WTC11 (cell line): ENCODE measurements around the gene CARD9. TPM values are rescaled to one million over a fixed set of nuclear protein-coding genes. Genes with fewer than 3 reads are reported as not detected.
A peak's percentile ranks its signal among the peaks of the same experiment; 100 is the strongest.

ENCODE experiments used
- ATAC-seq: fragments of 200-7000 bp; cut with Tn5 transposase; 2 replicates; pipeline ENCODE4 v1.10.0; 2021; ENCODE audit warnings: mild to moderate bottlenecking, moderate library complexity
- CTCF ChIA-PET: fragments of 300-600 bp; sonication (Branson Sonifier 250); formaldehyde crosslinking; loops from one replicate; lab custom pipeline; 2021; ENCODE audit warnings: antibody characterized with exemption; lab: Charles Lee
- POLR2A ChIA-PET: fragments of 350-600 bp; sonication (Branson Sonifier 250); formaldehyde crosslinking; loops from one replicate; lab custom pipeline; 2021; ENCODE audit warnings: antibody characterized with exemption; lab: Charles Lee
- DNase-seq: peaks from one replicate; pipeline ENCODE4 v3.0.0; 2021; ENCODE audit warnings: low spot score
- H3K27ac Mint-ChIP-seq: 2 replicates; pipeline ENCODE4 v1.8.0; 2021; ENCODE audit warnings: mixed read lengths
- H3K27me3 Mint-ChIP-seq: 2 replicates; pipeline ENCODE4 v1.8.0; 2021; ENCODE audit warnings: low read depth, mild to moderate bottlenecking, moderate library complexity, mixed read lengths
- H3K36me3 Mint-ChIP-seq: 2 replicates; pipeline ENCODE4 v1.8.0; 2021; ENCODE audit warnings: mixed read lengths
- H3K4me1 Mint-ChIP-seq: 2 replicates; pipeline ENCODE4 v1.8.0; 2022; ENCODE audit warnings: mixed read lengths
- H3K4me3 Mint-ChIP-seq: 2 replicates; pipeline ENCODE4 v1.8.0; 2021; ENCODE audit warnings: mild to moderate bottlenecking, moderate library complexity, mixed read lengths
- H3K9me3 Mint-ChIP-seq: 2 replicates; pipeline ENCODE4 v1.8.0; 2021; ENCODE audit warnings: mixed read lengths
- CBFB ChIP-seq: sonication (generic); formaldehyde crosslinking; IDR thresholded peaks from 2 replicates; pipeline ENCODE4 v1.8.1; 2022; ENCODE audit warnings: mild to moderate bottlenecking, low read depth, missing genetic modification reagents
- EMX1 ChIP-seq: fragments of 250-450 bp; sonication (Bioruptor Pico); IDR thresholded peaks from 2 replicates; pipeline ENCODE4 v1.8.0; 2021; ENCODE audit warnings: mild to moderate bottlenecking
- IRF2 ChIP-seq: sonication (generic); formaldehyde crosslinking; IDR thresholded peaks from 2 replicates; pipeline ENCODE4 v1.8.0; 2022; ENCODE audit warnings: low read depth, missing genetic modification reagents, borderline replicate concordance
- MYBL2 ChIP-seq: sonication (generic); formaldehyde crosslinking; IDR thresholded peaks from 2 replicates; pipeline ENCODE4 v1.8.1; 2023; ENCODE audit warnings: mild to moderate bottlenecking, moderate library complexity, missing genetic modification reagents
- RELA ChIP-seq: sonication (generic); formaldehyde crosslinking; IDR thresholded peaks from 2 replicates; pipeline ENCODE4 v1.8.1; 2022; ENCODE audit warnings: missing genetic modification reagents, mild to moderate bottlenecking, borderline replicate concordance
- SMAD3 ChIP-seq: sonication (generic); formaldehyde crosslinking; IDR thresholded peaks from 2 replicates; pipeline ENCODE4 v1.8.0; 2022; ENCODE audit warnings: missing genetic modification reagents, mild to moderate bottlenecking, borderline replicate concordance
- SP1 ChIP-seq: sonication (generic); formaldehyde crosslinking; conservative IDR thresholded peaks from 2 replicates; pipeline ENCODE4 v1.8.1; 2022; ENCODE audit warnings: missing genetic modification reagents
- TEAD1 ChIP-seq: sonication (generic); formaldehyde crosslinking; IDR thresholded peaks from 2 replicates; pipeline ENCODE4 v1.8.0; 2022; ENCODE audit warnings: mild to moderate bottlenecking, missing genetic modification reagents
- TEAD4 ChIP-seq: sonication (generic); formaldehyde crosslinking; IDR thresholded peaks from 2 replicates; pipeline ENCODE4 v1.8.0; 2022; ENCODE audit warnings: mild to moderate bottlenecking, missing genetic modification reagents
- ZNF121 ChIP-seq: sonication (generic); formaldehyde crosslinking; IDR thresholded peaks from 2 replicates; pipeline ENCODE4 v1.8.0; 2023; ENCODE audit warnings: missing genetic modification reagents
- ZNF232 ChIP-seq: sonication (generic); formaldehyde crosslinking; IDR thresholded peaks from 2 replicates; pipeline ENCODE4 v1.8.0; 2022; ENCODE audit warnings: mild to moderate bottlenecking, missing genetic modification reagents
- ZNF263 ChIP-seq: sonication (generic); formaldehyde crosslinking; IDR thresholded peaks from 2 replicates; pipeline ENCODE4 v1.8.1; 2022; ENCODE audit warnings: low read depth, mild to moderate bottlenecking, moderate library complexity, missing genetic modification reagents
- ZNF416 ChIP-seq: fragments of 250-450 bp; sonication (Bioruptor Pico); IDR thresholded peaks from 2 replicates; pipeline ENCODE4 v1.9.0; 2021; ENCODE audit warnings: mild to moderate bottlenecking, inconsistent platforms
- total RNA-seq: library from RNA; stranded (reverse); gene quantifications from 3 replicates; pipeline ENCODE4 v1.2.3, GENCODE V29; 2021
- TF ChIP-seq, protein P1 (sequence below): fragments of 250-450 bp; sonication (Bioruptor Pico); IDR thresholded peaks from 2 replicates; pipeline ENCODE4 v1.8.0; 2021; ENCODE audit warnings: mild to moderate bottlenecking
- TF ChIP-seq, protein P2 (sequence below): fragments of 250-450 bp; sonication (Bioruptor Pico); IDR thresholded peaks from 2 replicates; pipeline ENCODE4 v1.9.0; 2021; ENCODE audit warnings: moderate library complexity, mild to moderate bottlenecking, inconsistent platforms, borderline replicate concordance
- TF ChIP-seq, protein P3 (sequence below): sonication (generic); formaldehyde crosslinking; IDR thresholded peaks from 2 replicates; pipeline ENCODE4 v1.8.1; 2023; ENCODE audit warnings: mild to moderate bottlenecking, missing genetic modification reagents, borderline replicate concordance
- TF ChIP-seq, protein P4 (sequence below): sonication (generic); formaldehyde crosslinking; IDR thresholded peaks from 2 replicates; pipeline ENCODE4 v1.8.1; 2022; ENCODE audit warnings: mild to moderate bottlenecking, moderate library complexity, missing genetic modification reagents
- TF ChIP-seq, protein P5 (sequence below): sonication (generic); formaldehyde crosslinking; IDR thresholded peaks from 2 replicates; pipeline ENCODE4 v1.8.0; 2023; ENCODE audit warnings: missing genetic modification reagents, mild to moderate bottlenecking, borderline replicate concordance

CARD9 gene
- total RNA-seq, 1 experiment from 2014 or later: 0.96 TPM

DNA sequence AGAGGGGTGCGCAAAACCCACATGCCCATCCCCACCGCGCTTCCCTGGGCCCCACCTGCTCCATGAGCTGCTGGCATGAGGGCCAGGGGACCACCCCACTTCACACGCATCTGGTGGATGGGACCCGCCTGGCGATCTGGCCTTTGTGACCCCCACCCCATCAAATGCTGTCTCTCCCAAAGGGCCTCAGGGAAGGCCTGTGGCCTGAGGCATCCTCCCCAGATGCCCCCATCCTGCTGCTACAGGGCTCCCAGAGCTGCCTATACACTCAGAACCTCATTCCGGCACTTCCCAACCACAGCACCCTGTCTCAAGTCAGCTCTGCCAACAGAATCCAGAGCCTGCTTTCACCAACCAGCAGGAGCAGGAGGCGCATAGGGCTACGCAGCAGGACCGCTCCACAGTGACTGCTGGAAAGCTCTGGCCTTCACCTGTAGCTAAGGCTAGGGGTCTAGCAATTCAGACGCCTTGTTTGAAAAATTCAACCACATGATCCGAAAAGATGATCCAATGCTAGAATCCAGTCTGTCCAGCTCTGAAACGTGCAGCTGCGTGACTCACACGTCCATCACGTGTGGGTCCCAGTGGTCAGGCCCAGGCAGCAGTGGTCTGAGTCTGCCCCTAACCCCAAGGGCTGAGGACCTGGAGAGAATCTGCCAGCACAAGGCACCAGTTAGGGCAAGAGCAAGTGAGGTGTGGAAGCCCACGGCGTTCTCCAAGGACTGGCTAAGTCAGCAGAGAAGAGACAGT, 27.9 kb upstream of the CARD9 start:
- DNase-seq (no peak), ATAC-seq (no peak)
- TF ChIP-seq, protein P1, sequence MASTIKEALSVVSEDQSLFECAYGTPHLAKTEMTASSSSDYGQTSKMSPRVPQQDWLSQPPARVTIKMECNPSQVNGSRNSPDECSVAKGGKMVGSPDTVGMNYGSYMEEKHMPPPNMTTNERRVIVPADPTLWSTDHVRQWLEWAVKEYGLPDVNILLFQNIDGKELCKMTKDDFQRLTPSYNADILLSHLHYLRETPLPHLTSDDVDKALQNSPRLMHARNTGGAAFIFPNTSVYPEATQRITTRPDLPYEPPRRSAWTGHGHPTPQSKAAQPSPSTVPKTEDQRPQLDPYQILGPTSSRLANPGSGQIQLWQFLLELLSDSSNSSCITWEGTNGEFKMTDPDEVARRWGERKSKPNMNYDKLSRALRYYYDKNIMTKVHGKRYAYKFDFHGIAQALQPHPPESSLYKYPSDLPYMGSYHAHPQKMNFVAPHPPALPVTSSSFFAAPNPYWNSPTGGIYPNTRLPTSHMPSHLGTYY (CRISPR knock-in tag): no peak
- TF ChIP-seq, protein P2, sequence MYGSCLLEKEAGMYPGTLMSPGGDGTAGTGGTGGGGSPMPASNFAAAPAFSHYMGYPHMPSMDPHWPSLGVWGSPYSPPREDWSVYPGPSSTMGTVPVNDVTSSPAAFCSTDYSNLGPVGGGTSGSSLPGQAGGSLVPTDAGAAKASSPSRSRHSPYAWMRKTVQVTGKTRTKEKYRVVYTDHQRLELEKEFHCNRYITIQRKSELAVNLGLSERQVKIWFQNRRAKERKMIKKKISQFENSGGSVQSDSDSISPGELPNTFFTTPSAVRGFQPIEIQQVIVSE (CRISPR knock-in tag): no peak
- TF ChIP-seq IRF2: no peak
- peaks cover 9% of the 10 kb centered on the region for H3K4me1 Mint-ChIP-seq
- ChIA-PET CTCF (interaction anchor here (0.6 to 2.1 kb wide), 18 partner anchors 8 to 285 kb away, joined by 3 to 18 read pairs (median 4); partner anchors contain the start of genes DNLZ, ENTR1 and PMPCA), POLR2A (interaction anchor here (0.7 to 1.5 kb wide), 3 partner anchors 8 to 57 kb away, joined by 3 to 4 read pairs (median 3); no protein-coding TSS in a partner anchor)
- H3K9me3 Mint-ChIP-seq: no peaks in the 10 kb centered on the region
- no peaks in the 10 kb centered on the region for H3K27me3 Mint-ChIP-seq
- peaks cover 45% of the 10 kb centered on the region for H3K36me3 Mint-ChIP-seq
- peak overlapping the region; percentile 65; the same call in 1 of the 2 replicates for H3K27ac Mint-ChIP-seq
- no peak overlapping the region for H3K4me3 Mint-ChIP-seq

DNA sequence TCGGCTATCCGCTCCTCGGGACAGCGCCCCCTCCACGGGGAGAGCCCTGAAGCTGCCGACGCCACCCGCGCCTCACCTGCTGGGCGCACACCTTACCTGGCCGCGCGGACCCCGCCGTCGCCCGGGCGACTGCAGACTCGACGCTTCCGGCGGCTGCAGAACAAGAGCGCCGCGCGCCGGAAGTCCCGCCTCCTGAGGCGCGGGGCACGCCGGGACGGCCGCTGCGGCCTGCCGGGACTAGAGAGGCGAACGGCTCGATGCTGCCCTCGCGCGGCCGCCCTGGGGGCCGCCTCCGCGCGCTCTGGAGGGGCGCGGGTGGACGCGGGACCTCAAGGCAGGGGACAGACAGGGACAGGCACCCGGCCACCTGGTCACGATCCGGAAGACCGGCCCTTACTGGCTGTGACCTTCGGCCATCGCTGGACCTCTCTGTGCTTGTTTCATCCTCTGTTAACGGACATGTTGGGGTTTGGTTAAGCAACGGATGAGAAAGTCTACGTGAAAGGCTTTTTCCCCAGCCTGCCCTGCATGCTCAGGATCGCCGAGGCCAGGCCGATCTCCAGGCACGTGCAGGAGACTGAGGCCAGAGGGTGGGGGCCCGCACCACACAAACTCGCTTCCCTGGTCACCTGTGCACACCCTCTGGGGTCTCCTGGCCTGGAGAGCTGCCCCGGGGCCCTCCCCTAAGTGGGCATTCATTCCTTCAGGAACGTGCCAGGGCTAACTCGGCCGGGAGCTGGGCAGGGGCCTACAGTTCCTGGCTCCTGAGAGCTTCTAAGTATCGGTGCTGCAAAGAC, 26.8 kb upstream of the CARD9 start, which contains the start of gene SNAPC4:
Gene SNAPC4 (minus strand): TSS at position 133 of the 797 bp plus-strand sequence. CDS start 1,742 bp downstream, outside the sequence.
- Mint-ChIP-seq H3K27ac (peak within 1 kb of the TSS; percentile 90), H3K36me3 (peaks cover 38% of the 10 kb centered on the region), H3K4me3 (peak within 1 kb of the TSS; percentile 88), H3K27me3 (no peaks in the 10 kb centered on the region), H3K9me3 (no peaks in the 10 kb centered on the region), H3K4me1 (peaks cover 9% of the 10 kb centered on the region)
- DNase-seq (peak; percentile 91), ATAC-seq (peak; percentile 89)
- POLR2A ChIA-PET: interaction anchor here (0.7 to 1.5 kb wide), 3 partner anchors 10 to 58 kb away, joined by 3 to 4 read pairs (median 3); no protein-coding TSS in a partner anchor
- CTCF ChIA-PET: interaction anchor here (0.6 to 2.1 kb wide), 17 partner anchors 9 to 286 kb away, joined by 3 to 18 read pairs (median 4); partner anchors contain the start of genes DNLZ, ENTR1 and PMPCA
- 0 out of 2 replicates have a peak, but pooled peaks have one; percentile 22 for TF ChIP-seq ZNF416
- TF ChIP-seq, protein P3, sequence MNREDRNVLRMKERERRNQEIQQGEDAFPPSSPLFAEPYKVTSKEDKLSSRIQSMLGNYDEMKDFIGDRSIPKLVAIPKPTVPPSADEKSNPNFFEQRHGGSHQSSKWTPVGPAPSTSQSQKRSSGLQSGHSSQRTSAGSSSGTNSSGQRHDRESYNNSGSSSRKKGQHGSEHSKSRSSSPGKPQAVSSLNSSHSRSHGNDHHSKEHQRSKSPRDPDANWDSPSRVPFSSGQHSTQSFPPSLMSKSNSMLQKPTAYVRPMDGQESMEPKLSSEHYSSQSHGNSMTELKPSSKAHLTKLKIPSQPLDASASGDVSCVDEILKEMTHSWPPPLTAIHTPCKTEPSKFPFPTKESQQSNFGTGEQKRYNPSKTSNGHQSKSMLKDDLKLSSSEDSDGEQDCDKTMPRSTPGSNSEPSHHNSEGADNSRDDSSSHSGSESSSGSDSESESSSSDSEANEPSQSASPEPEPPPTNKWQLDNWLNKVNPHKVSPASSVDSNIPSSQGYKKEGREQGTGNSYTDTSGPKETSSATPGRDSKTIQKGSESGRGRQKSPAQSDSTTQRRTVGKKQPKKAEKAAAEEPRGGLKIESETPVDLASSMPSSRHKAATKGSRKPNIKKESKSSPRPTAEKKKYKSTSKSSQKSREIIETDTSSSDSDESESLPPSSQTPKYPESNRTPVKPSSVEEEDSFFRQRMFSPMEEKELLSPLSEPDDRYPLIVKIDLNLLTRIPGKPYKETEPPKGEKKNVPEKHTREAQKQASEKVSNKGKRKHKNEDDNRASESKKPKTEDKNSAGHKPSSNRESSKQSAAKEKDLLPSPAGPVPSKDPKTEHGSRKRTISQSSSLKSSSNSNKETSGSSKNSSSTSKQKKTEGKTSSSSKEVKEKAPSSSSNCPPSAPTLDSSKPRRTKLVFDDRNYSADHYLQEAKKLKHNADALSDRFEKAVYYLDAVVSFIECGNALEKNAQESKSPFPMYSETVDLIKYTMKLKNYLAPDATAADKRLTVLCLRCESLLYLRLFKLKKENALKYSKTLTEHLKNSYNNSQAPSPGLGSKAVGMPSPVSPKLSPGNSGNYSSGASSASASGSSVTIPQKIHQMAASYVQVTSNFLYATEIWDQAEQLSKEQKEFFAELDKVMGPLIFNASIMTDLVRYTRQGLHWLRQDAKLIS (CRISPR knock-in tag): no peak
- no peak for TF ChIP-seq RELA (CRISPR knock-in tag)
- TF ChIP-seq, protein P4, sequence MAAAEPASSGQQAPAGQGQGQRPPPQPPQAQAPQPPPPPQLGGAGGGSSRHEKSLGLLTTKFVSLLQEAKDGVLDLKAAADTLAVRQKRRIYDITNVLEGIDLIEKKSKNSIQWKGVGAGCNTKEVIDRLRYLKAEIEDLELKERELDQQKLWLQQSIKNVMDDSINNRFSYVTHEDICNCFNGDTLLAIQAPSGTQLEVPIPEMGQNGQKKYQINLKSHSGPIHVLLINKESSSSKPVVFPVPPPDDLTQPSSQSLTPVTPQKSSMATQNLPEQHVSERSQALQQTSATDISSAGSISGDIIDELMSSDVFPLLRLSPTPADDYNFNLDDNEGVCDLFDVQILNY (CRISPR knock-in tag): no peak
- no peak for TF ChIP-seq ZNF263 (CRISPR knock-in tag)
- peak; percentile 79; the same call in 1 of the 2 replicates for TF ChIP-seq ZNF232 (CRISPR knock-in tag)
- 0 out of 2 replicates have a peak, but pooled peaks have one; percentile 46 for TF ChIP-seq TEAD1 (CRISPR knock-in tag)
- no peak for TF ChIP-seq TEAD4
- TF ChIP-seq EMX1 (CRISPR knock-in tag): peak; percentile 56; the same call in 1 of the 2 replicates
- TF ChIP-seq CBFB (CRISPR knock-in tag): peak; percentile 81; the same call in 1 of the 2 replicates
- TF ChIP-seq, protein P5, sequence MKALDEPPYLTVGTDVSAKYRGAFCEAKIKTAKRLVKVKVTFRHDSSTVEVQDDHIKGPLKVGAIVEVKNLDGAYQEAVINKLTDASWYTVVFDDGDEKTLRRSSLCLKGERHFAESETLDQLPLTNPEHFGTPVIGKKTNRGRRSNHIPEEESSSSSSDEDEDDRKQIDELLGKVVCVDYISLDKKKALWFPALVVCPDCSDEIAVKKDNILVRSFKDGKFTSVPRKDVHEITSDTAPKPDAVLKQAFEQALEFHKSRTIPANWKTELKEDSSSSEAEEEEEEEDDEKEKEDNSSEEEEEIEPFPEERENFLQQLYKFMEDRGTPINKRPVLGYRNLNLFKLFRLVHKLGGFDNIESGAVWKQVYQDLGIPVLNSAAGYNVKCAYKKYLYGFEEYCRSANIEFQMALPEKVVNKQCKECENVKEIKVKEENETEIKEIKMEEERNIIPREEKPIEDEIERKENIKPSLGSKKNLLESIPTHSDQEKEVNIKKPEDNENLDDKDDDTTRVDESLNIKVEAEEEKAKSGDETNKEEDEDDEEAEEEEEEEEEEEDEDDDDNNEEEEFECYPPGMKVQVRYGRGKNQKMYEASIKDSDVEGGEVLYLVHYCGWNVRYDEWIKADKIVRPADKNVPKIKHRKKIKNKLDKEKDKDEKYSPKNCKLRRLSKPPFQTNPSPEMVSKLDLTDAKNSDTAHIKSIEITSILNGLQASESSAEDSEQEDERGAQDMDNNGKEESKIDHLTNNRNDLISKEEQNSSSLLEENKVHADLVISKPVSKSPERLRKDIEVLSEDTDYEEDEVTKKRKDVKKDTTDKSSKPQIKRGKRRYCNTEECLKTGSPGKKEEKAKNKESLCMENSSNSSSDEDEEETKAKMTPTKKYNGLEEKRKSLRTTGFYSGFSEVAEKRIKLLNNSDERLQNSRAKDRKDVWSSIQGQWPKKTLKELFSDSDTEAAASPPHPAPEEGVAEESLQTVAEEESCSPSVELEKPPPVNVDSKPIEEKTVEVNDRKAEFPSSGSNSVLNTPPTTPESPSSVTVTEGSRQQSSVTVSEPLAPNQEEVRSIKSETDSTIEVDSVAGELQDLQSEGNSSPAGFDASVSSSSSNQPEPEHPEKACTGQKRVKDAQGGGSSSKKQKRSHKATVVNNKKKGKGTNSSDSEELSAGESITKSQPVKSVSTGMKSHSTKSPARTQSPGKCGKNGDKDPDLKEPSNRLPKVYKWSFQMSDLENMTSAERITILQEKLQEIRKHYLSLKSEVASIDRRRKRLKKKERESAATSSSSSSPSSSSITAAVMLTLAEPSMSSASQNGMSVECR (CRISPR knock-in tag): peak; percentile 88; the same call in 1 of the 2 replicates
- peak; percentile 63 for TF ChIP-seq MYBL2
- peak; percentile 90 for TF ChIP-seq SP1
- no peak for TF ChIP-seq ZNF121
- TF ChIP-seq SMAD3 (CRISPR knock-in tag): peak; percentile 22; the same call in 1 of the 2 replicates
